LHCN-M2 (cell line): Measurements from ENCODE around the gene KIR3DL1. TPM values are rescaled to one million over a fixed set of nuclear protein-coding genes. Genes with fewer than 3 reads are reported as not detected.
"Not testable (repeated sequence)": the region's sequence is repeated elsewhere in the genome, so short reads cannot be mapped to it uniquely, and the experiment has no call there.

Experiments used
- DNase-seq: peaks from one replicate; pipeline ENCODE4 v3.0.0-alpha.2; 2012; ENCODE audit warnings: low read depth
- polyA plus RNA-seq: library from polyadenylated mRNA; unstranded; fragments of >200 nt; gene quantifications from one replicate; pipeline ENCODE4 v1.2.1, GENCODE V29; 2012; ENCODE audit warnings: missing spikeins
- total RNA-seq: library from RNA; depleted of rRNA; stranded (reverse); fragments of >200 nt; gene quantifications from 2 replicates; pipeline ENCODE4 v1.2.3, GENCODE V29; 2014; rRNA removed

KIR3DL1 gene
- total RNA-seq = not detected in 2 replicates
- not detected for polyA plus RNA-seq

DNA sequence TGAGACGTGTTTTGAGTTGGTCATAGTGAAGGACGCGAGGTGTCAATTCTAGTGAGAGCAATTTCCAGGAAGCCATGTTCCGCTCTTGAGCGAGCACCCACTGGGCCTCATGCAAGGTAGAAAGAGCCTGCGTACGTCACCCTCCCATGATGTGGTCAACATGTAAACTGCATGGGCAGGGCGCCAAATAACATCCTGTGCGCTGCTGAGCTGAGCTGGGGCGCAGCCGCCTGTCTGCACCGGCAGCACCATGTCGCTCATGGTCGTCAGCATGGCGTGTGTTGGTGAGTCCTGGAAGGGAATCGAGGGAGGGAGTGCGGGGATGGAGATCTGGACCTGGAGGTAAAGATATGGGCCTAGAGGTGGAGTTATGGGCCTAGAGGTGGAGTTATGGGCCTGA lies at the start of gene KIR3DL1:
Gene KIR3DL1, plus strand, starts transcription at position 218 of the 400 bp plus-strand sequence.
- DNase-seq = not testable (repeated sequence)

DNA sequence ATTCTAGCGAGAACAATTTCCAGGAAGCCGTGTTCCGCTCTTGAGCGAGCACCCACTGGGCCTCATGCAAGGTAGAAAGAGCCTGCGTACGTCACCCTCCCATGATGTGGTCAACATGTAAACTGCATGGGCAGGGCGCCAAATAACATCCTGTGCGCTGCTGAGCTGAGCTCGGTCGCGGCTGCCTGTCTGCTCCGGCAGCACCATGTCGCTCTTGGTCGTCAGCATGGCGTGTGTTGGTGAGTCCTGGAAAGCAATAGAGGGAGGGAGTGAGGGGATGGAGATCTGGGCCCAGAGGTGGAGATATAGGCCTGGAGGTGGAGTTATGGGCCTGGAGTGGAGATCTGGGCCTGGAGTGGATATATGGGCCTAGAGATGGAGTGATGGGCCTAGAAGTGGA lies 46.6 kb upstream of the KIR3DL1 start, which contains the start of gene KIR2DL1:
Gene KIR2DL1, plus strand, starts transcription at position 148 of the 400 bp plus-strand sequence. Its CDS starts 58 bp downstream, at position 206.
- not testable (repeated sequence) for DNase-seq

DNA sequence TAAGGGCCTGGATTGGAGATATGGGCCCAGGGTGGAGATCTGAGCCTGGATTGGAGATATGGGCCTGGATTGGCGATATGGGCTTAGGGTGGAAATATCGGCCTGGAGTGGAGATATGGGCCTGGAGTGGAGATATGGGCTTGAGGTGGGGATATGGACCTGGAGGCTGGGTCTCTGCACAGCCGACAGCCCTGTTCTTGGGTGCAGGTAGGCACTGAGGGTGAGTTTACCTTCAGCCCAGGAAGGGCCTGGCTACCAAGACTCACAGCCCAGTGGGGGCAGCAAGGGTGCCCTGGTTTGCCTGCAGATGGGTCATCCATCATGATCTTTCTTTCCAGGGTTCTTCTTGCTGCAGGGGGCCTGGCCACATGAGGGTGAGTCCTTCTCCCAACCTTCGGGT lies 45.8 kb upstream of the KIR3DL1 start:
- DNase-seq = not testable (repeated sequence)

DNA sequence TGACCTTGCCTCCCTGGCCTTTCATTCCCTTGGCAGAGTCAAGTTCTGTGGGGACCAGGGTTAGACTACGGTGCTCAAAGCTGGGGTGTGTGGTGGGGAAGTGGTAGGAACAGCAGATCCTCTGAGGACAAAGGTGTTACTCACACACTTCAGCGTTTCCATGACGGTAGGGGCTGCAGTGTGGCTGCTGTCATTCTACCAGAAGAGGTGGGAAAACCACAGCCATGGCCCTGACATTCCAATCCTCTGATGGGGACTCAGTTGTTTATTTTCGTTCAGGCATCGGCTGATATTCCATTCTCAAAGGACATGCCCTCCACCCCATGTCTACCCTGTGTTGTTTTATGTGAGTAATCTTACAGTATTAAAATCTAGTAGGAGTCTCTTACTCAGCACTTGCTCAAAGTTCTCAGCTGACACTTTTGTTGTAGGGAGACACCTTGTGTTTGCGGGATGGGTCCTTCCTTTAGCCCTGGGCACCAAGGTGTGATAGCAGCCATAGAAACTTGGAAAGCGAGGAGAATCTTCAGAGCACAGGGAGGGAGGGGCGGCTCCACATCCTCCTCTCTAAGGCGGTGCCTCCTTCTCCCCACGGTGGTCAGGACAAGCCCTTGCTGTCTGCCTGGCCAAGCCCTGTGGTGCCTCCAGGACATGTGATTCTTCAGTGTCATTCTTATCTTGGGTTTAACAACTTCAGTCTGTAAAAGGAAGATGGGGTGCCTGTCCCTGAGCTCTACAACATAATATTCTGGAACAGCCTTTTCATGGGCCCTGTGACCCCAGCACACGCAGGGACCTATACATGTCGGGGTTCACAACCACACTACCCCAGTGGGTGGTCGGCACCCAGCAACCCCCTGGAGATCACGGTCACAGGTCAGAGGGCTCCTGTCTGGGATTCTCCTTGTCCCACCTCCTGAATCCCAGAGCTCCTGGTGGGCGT lies 45.0 kb upstream of the KIR3DL1 start:
- not testable (repeated sequence) for DNase-seq

DNA sequence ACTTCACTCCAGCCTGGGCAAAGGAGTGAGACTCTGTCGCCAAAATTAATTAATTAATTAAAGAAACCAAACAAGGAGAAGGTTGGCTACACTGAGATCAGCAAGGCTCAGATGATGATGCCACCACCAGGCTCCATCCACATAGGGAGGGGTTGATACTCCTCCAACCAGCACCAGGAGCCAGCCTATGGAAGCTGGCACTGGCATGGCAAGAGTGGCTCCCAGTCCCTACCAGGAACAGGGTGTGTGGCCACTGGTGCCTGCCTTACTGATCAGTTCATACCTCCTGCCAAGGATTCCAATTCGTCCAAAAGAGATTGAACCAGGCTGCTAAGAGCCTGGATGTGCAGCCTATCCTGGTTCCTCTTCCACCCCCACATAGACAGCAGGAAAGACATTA lies 43.6 kb upstream of the KIR3DL1 start:
- not testable (repeated sequence) for DNase-seq

DNA sequence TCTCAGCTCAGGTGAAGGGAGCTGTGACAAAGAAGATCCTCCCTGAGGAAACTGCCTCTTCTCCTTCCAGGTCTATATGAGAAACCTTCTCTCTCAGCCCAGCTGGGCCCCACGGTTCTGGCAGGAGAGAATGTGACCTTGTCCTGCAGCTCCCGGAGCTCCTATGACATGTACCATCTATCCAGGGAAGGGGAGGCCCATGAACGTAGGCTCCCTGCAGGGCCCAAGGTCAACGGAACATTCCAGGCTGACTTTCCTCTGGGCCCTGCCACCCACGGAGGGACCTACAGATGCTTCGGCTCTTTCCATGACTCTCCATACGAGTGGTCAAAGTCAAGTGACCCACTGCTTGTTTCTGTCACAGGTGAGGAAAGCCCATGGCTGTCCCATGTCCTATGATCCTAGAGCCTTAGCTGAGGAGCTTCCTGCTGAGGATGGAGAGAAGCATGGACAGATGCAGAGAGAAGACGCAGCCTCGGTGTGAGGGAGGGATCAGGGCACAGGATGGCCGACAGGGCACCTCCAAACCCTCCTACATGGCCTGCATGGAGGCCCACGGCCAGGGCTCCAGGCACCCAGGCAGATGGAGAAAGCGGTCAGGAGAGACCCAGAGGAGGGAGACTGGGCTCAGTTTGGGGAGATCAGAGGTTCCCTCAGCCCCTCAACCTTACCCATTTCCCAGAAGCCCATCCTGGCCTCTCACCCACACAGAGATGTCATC lies 41.0 kb upstream of the KIR3DL1 start:
- DNase-seq = not testable (repeated sequence)

DNA sequence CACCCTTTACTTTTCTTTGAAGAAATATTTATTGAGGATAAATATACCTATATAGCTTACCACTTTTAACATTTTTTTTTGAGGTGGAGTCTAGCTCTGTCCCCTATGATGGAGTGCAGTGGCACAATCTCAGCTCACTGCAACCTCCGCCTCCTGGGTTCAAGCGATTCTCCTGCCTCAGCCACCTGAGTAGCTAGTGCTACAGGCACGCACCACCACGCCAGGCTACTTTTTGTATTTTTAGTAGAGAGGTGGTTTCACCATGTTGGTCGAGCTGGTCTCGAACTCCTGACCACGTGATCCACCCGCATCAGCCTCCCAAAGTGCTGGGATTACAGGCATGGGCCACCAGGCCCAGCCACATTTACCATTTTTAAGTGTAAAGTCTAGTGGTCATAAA lies 40.4 kb upstream of the KIR3DL1 start:
- DNase-seq = not testable (repeated sequence)

DNA sequence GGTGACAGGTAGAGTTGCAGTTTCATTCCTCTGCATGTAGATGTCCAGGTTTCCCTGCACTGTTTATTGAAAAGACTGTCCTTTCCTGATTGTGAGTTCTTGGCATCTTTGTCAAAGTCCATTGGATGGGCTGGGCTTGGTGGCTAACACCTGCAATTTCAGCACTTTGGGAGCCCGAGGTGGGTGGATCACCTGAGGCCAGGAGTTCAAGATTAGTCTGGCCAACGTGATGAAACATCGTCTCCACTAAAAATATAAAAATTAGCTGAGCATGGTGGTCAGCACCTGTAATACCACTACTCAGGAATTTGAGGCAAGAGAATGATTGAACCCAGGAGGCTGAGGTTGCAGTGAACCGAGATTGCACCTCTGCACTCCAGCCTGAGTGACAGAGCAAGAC lies 38.4 kb upstream of the KIR3DL1 start:
- DNase-seq = not testable (repeated sequence)

DNA sequence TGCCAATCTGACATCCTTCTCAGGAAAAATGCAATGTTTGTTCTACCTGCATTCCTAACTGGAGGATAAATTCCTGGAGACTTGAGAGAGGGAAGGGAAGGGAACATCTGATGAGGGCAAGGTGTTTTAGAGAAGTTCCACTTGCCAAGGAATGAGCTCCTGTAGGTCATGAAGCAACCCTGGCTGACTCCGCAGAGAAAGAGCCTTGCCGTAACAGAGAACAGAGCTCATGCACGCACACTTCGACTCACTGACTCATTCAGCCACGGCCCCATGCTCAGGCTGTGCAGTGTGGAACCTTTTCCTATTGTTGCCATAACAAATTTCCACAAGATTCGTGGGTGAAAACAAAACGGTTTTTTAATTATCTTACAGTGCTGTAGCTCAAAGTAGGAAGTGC lies 37.4 kb upstream of the KIR3DL1 start:
- DNase-seq = not testable (repeated sequence)

DNA sequence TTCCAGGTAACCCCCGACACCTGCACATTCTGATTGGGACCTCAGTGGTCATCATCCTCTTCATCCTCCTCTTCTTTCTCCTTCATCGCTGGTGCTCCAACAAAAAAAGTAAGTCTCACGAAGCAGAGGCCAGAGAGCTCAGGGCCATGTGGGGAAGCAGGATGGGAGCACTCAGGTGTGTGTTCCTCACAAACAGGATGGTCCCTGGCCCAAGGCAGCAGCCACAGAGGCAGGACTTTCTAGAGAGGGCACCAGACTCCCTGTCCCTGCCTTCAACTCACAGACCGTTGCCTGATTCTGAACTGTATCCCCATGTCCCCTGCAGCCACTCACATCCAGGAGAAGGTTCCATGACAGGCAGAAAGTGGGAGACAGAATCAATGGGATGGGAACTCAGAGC lies 33.4 kb upstream of the KIR3DL1 start:
- DNase-seq = not testable (repeated sequence)

DNA sequence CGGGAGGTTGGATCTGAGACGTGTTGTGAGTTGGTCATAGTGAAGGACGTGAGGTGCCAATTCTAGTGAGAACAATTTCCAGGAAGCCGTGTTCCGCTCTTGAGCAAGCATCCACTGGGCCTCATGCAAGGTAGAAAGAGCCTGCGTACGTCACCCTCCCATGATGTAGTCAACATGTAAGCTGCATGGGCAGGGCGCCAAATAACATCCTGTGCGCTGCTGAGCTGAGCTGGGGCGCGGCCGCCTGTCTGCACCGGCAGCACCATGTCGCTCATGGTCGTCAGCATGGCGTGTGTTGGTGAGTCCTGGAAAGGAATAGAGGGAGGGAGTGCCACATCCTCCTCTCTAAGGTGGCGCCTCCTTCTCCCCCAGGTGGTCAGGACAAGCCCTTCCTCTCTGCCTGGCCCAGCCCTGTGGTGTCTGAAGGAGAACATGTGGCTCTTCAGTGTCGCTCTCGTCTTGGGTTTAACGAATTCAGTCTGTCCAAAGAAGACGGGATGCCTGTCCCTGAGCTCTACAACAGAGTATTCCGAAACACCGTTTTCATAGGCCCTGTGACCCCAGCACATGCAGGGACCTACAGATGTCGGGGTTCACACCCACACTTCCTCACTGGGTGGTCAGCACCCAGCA lies 30.1 kb upstream of the KIR3DL1 start:
- not testable (repeated sequence) for DNase-seq

DNA sequence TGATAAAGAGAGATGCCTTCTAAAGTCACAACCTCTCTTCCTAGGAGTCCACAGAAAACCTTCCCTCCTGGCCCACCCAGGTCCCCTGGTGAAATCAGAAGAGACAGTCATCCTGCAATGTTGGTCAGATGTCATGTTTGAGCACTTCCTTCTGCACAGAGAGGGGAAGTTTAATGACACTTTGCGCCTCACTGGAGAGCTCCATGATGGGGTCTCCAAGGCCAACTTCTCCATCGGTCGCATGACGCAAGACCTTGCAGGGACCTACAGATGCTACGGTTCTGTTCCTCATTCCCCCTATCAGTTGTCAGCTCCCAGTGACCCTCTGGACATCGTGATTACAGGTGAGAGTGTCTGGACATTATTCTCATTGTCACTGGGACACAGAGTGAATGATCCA lies 28.1 kb upstream of the KIR3DL1 start:
- DNase-seq = not testable (repeated sequence)

DNA sequence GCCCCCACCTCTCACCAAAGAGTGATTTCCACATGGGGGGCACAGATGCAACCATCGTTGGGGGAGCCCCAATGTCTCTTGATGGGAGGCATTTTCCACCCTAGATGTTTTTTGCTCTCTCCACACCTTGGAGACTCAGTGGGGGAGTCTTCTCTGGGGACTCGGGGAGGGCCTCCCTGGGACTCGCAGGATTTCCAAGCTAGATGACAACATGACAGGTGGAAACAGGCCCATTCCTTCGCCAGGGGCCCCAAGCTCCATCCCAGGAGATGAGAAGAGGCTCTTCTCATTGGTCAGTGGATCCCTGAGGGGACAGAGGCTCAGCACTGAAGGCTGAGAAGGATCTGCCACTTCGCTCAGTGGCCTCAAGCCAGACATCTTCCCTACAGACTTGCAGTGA lies 25.6 kb upstream of the KIR3DL1 start:
- DNase-seq = no peak

DNA sequence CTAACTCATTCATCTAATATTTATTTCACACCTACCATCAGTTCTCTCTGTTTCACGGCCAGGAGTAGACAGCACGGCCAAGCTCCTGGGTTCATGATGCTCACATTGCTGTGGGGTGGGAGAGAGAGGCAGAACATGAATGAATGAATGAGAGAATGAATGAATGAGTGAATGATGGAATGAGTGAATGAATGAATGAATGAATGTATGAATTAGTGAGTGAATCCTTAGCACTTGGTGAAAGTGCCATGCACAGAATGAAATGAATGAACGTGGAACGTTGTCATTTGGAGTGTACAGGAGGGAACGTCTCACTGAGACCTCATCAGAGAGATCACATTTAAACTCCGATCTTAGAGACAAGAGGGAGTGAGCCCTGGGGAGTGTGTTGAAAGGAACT lies 24.8 kb upstream of the KIR3DL1 start:
- no peak for DNase-seq

DNA sequence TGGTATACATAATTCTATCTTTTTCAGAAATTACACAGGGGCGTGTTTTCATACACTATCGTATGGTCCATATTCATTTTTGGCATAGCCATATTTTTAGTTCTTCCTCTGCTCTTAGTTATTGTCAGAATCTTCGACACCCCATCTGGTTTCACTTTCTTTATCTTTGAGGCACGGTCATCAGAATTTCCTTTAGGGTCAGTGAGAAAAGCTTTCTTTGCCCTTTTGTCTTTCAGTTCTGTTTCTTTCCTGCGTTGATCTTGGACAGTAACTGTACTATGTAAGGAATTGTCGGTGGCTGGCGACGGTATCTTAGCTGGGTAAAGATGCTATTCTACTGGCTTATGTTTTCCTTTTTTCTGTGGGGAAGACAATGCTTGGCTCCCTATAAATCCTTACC lies 23.5 kb upstream of the KIR3DL1 start:
- no peak for DNase-seq

DNA sequence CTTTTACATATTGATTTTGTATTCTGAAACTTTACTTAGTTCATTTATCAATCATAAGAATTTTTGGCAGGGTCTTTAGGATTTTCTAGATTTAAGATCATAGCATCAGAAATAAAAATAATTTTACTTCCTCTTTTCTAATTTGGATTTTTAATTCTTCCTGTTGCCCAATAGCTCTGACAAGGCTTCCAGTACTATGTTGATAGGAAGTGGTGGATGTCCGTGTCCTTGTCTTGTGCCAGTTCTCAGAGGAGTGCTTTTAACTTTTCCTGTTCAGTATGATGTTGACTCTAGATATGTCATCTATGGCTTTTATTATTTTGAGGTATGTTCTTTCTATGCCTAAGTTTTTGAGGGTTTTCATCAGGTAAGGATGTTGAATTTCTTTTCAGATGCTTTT lies 20.5 kb upstream of the KIR3DL1 start:
- DNase-seq = no peak

DNA sequence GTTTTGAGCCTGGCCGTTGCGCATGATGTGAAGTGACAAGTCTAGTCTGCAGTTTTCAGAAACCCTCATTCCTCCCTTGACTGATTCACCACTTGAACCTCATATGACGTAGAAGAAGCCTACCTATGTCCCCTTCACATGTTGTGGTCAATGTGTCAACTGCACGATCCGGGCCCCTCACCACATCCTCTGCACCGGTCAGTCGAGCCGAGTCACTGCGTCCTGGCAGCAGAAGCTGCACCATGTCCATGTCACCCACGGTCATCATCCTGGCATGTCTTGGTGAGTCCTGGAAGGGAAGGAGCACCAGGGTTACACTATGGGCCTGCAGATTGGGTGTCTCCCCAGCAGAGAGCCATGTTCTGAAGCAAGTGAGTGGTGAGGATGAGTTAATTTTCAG lies 12.9 kb upstream of the KIR3DL1 start, which contains the start of gene KIR2DL4:
Gene KIR2DL4, plus strand, starts transcription at position 201 of the 400 bp plus-strand sequence. Its CDS starts 42 bp downstream, at position 243.
- DNase-seq = no peak

DNA sequence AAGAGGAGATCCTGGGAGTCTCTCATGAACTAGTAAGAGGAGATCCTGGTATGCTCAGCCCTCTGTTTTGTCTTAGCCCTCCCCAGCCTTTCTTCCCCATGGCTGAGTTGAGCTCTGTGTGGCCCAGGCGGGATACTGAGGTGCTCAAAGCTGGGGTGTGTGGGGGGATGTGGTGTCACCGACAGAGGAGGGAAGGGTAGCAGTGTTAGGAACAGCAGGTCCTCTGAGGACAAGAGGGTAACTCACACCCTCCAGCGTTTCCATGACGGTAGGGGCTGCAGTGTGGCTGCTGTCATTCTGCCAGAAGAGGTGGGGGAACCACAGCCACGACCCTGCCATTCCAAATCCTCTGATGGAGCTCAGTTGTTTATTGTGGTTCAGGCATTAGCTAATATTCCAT lies 12.2 kb upstream of the KIR3DL1 start:
- no peak for DNase-seq

DNA sequence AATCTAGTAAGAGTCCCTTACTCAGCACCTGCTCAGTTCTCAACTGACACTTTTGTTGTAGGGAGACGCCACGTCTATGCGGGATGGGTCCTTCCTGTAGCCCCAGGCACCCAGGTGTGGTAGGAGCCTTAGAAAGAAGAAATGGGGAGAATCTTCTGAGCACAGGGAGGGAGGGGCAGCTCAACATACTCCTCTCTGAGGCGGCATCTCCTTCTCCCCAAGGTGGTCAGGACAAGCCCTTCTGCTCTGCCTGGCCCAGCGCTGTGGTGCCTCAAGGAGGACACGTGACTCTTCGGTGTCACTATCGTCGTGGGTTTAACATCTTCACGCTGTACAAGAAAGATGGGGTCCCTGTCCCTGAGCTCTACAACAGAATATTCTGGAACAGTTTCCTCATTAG lies 11.7 kb upstream of the KIR3DL1 start:
- DNase-seq = no peak

DNA sequence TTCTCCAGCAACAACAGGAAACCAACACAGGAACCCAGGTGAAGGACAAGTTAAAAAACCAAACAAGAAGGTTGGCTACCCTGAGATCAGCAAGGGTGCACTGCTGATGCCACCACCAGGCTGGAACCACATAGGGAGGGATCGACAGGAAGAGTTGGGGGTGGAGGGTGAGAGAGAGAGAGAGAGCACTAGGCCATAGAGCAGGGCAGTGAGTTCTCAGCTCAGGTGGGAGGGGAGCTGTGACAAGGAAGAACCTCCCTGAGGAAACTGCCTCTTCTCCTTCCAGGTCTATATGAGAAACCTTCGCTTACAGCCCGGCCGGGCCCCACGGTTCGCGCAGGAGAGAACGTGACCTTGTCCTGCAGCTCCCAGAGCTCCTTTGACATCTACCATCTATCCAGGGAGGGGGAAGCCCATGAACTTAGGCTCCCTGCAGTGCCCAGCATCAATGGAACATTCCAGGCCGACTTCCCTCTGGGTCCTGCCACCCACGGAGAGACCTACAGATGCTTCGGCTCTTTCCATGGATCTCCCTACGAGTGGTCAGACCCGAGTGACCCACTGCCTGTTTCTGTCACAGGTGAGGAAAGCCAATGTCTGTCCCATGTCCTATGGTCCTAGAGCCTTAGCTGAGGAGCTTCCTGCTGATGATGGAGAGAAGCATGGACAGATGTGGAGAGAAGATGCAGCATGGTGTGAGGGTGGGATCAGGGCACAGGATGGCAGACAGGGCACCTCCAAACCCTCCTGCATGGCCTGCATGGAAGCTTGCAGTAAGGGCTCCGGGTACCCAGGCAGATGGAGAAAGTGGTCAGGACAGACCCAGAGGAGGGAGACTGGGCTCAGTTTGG lies 10.4 kb upstream of the KIR3DL1 start:
- no peak for DNase-seq

DNA sequence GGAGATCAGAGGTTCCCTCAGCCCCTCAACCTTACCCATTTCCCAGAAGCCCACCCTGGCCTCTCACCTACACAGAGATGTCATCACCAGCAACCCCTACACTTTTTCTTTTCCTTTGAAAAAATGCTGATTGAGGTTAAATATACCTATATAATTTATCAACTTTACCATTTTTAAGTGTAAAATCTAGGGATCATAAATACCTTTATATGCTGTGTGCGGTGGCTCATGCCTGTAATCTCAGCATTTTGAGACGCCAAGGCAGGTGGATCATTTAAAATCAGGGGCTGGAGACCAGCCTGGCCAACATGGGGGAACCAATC lies 9.8 kb upstream of the KIR3DL1 start:
- DNase-seq = no peak
